Cardiac septum (tissue), 1 donor: ENCODE measurements around the gene RPL35A. TPM values are rescaled to one million over a fixed set of nuclear protein-coding genes. Genes with fewer than 3 reads are reported as not detected.

Experiments used
- DNase-seq: peaks from one replicate; pipeline ENCODE4 v3.0.0-alpha.2; 2020; ENCODE audit warnings: low spot score
- intact Hi-C: fragments of 100-400 bp; cut with DNase I; formaldehyde crosslinking; loops from one replicate; pipeline ENCODE4 v1.14.0; 2022
- total RNA-seq: library from RNA; stranded (reverse); fragmentation: NEBNext Ultra II Directional; extraction: Animal tissue kit (Norgen Biotek cat#: 25700); gene quantifications from one replicate; pipeline ENCODE4 v1.2.1, GENCODE V29; 2021
- donor health status: DM: no; HTN: no; CAD: no.

RPL35A gene
- total RNA-seq, 1 donor from 2014 or later: 563 TPM

DNA sequence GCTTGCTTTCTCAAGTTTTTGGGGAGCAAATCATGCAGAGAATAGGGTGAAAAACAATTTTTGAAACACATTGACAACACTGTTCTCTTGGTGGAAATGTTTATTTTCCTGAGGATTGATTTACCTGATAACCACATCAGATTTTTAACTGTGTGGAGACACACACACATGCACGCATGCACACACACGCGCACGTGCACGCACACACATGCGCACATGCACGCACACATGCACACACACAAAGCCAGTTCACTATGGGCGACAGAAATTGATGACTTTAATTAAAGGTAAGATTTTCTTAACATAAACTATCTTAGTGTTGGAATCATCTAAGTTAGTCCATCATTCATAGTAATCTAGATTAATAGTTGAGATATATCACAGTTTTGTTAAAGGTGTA is 25.3 kb downstream of the RPL35A start:
- intact Hi-C loops: no loop called here
- no peak for DNase-seq

DNA sequence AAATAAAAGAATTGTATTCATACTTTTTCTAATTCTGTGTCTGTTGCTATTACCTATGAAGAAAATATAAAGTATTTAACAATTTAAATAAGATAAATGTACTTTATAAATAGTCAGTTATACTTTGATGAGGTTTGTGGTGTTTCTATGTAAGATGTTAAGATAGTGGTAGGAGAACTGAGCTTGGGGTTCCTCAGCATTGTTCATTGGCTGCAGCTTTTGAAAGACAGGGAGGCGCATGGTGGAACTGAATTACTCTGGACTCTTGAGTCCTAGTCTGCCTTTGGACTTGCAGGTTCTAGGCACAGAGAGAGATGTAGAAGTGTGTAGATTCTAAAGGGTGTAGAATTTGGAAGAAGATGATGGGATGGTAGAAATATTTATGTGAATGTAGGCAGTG is 33.1 kb downstream of the RPL35A start:
- DNase-seq: no peak
- intact Hi-C loops: no loop called here

DNA sequence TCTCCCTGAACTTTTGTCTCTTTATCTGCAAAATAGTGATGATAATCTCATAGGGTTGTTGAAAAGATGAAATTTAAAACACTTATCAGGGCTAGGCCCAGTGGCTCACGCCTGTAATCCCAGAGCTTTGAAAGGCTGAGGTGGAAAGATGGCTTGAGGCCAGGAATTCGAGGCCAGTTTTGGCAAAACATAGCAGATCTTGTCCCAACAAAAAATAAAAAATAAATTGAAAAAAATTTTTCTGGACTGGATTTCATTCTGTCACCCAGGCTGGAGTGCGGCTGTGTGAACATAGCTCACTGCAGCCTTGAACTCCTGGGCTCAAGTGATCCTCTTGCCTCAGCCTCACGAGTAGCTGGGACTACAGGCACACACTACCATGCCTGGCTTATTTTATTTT is 39.7 kb downstream of the RPL35A start:
- intact Hi-C loops: no loop called here
- no peak for DNase-seq

DNA sequence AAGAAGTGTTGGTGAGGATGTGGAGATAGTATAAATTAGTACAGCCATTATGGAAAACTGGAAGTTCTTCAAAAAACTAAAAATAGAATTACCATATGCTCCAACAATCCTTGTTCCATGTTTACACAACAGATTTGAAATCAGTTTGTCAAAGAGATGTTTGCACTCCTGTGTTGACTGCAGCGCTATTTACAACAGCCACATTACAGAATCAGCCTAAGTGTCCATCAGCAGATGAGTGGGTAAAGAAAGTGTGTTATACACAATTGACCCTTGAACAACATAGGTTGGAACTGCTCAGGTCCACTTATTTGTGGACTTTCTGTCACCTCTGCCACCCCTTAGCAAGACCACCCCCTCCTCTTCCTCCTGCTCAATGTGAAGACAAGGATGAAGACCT is 44.7 kb downstream of the RPL35A start:
- intact Hi-C loops: no loop called here
- no peak for DNase-seq

DNA sequence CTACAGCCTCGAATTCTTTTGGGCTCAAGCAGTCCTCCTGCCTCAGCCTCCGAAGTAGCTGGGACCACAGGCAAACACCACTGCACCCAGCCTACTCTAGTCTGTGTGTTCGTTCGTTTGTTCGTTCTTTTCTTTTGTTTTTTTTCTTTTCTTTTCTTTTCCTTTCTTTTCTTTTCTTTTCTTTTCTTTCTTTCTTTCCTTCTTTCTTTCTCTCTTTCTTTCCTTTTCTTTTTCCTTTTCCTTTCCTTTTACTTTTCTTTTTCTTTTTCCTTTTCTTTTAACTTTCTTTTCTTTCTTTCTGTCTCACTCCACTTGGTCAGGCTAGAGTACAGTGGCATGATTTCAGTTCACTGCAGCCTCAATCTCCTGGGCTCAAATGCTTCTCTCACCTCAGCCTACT is 46.9 kb downstream of the RPL35A start:
- intact Hi-C loops: no loop called here
- no peak for DNase-seq

DNA sequence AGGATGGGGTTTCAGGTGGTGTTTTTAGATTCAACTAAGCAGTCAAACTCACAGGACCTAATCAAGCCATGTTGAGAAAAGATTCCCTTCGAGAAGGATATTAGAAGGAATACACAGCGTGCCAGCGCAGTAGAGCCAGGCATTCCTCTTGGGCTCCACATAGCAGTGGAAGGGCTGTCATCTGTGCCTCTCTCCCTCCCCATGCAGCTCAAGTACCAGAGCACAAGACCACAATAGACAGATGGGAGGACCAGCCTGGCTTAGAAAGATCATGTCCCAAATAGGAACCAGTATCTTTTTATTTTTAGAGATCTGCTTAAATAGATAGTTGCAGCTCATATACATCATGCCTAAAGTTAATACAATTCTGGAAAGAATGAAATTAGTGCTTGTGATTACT is 47.9 kb downstream of the RPL35A start:
- no peak for DNase-seq
- intact Hi-C loops: no loop called here

Other genes with a start within 250 kb of the RPL35A start
- gene RUBCN, start 213.3 kb upstream of the RPL35A start, total RNA-seq: 41.0 TPM
- 87.5 TPM for gene FYTTD1, start 200.3 kb upstream of the RPL35A start, total RNA-seq
- gene LRCH3, start 158.9 kb upstream of the RPL35A start, total RNA-seq: 27.6 TPM
- gene LMLN, start 10.0 kb downstream of the RPL35A start, total RNA-seq: 10.1 TPM